HCT116 (cell line): ENCODE measurements around the gene CFAP61. TPM values are rescaled to one million over a fixed set of nuclear protein-coding genes. Genes with fewer than 3 reads are reported as not detected.

Experiments used
- ATAC-seq: fragments of 200-7000 bp; cut with Tn5 transposase; 2 replicates; pipeline ENCODE4 v1.9.1; 2020; ENCODE audit warnings: mild to moderate bottlenecking, moderate library complexity
- BruUV-seq: library from RNA; stranded (reverse); fragments of 400-500 nt; replicated peaks from 2 replicates; lab custom pipeline; 2021; lab: Mats Ljungman, UMichigan
- CTCF ChIA-PET: fragments of 300-600 bp; sonication (Branson Sonifier 250); formaldehyde crosslinking; loops from one replicate; lab custom pipeline; 2021; ENCODE audit warnings: antibody characterized with exemption; lab: Charles Lee
- POLR2A ChIA-PET: fragments of 300-600, 350-600 bp; sonication (Branson Sonifier 250); formaldehyde crosslinking; loops from one replicate; lab custom pipeline; 2021; ENCODE audit warnings: antibody characterized with exemption; lab: Charles Lee
- RAD21 ChIA-PET, 2 experiments: fragments of 300-600 bp; sonication (Branson Sonifier 250); formaldehyde crosslinking; loops; one replicate each; lab custom pipeline; 2023; ENCODE audit warnings: low total read pairs in 2 of 2; ENCODE audit not compliant: uncharacterized antibody in 2 of 2, unreplicated experiment in 2 of 2, low non-redundant PET in 1 of 2; lab: Charles Lee
- DNase-seq: peaks from one replicate; pipeline ENCODE4 v3.0.0-alpha.2; 2010; ENCODE audit warnings: low read depth, low spot score
- H2AFZ ChIP-seq: fragments of 200-600 bp; shearing (Covaris generic), sonication (generic); 2 replicates; pipeline ENCODE4 v1.6.1; 2017; ENCODE audit warnings: low read depth, mixed run types, mixed read lengths, antibody characterized with exemption, low read length; ENCODE audit not compliant: poor library complexity, severe bottlenecking
- H3K27ac ChIP-seq: 2 replicates; pipeline ENCODE4 v1.5.1; 2012; ENCODE audit warnings: low read depth, low read length
- H3K27me3 ChIP-seq: fragments of 200-600 bp; sonication (generic); 2 replicates; pipeline ENCODE4 v1.6.1; 2016; ENCODE audit warnings: mixed run types, low read length, mixed read lengths; ENCODE audit not compliant: insufficient read depth
- H3K36me3 ChIP-seq, 2 experiments: fragments of 200-500 bp in 1 of 2; fragments of 200-600 bp in 1 of 2; sonication (Bioruptor generic) in 1 of 2; sonication (generic) in 1 of 2; 2 replicates each; pipeline versions ENCODE4 v1.5.1 to v1.6.1; 2014 to 2016; ENCODE audit warnings: low read length in 2 of 2, inconsistent platforms in 1 of 2, mixed read lengths in 1 of 2, mixed run types in 1 of 2; ENCODE audit not compliant: insufficient read depth in 2 of 2, control insufficient read depth in 1 of 2
- H3K4me1 ChIP-seq, 2 experiments: fragments of 200-600 bp in 1 of 2; sonication (generic) in 1 of 2; 2 replicates each; pipeline versions ENCODE4 v1.5.1 to v1.6.1; 2012 to 2017; ENCODE audit warnings: low read length in 2 of 2, inconsistent platforms in 1 of 2, mild to moderate bottlenecking in 1 of 2, mixed read lengths in 1 of 2, mixed run types in 1 of 2, moderate library complexity in 1 of 2; ENCODE audit not compliant: insufficient read depth in 2 of 2, control insufficient read depth in 1 of 2
- H3K4me2 ChIP-seq: fragments of 200-600 bp; sonication (generic); 2 replicates; pipeline ENCODE4 v1.6.1; 2017; ENCODE audit warnings: mixed run types, low read length, mixed read lengths
- H3K4me3 ChIP-seq, 2 experiments: fragments of 200-600 bp in 1 of 2; sonication (generic) in 1 of 2; replicated peaks in 1 of 2; 2 replicates each; pipeline ENCODE4 v1.5.1; 2011 to 2016; ENCODE audit warnings: low read length in 2 of 2, control low read depth in 1 of 2, low read depth in 1 of 2, mild to moderate bottlenecking in 1 of 2, mixed read lengths in 1 of 2, mixed run types in 1 of 2
- H3K79me2 ChIP-seq: fragments of 200-600 bp; sonication (generic); 2 replicates; pipeline ENCODE4 v1.6.1; 2017; ENCODE audit warnings: mild to moderate bottlenecking, mixed run types, low read length, moderate library complexity, mixed read lengths; ENCODE audit not compliant: insufficient read depth
- H3K9ac ChIP-seq: fragments of 200-600 bp; sonication (generic); 2 replicates; pipeline ENCODE4 v1.6.1; 2016; ENCODE audit warnings: low read length, mixed read lengths
- H3K9me2 ChIP-seq: fragments of 200-600 bp; sonication (generic), shearing (Covaris generic); 2 replicates; pipeline ENCODE4 v1.6.1; 2017; ENCODE audit warnings: mixed run types, mild to moderate bottlenecking, moderate library complexity; ENCODE audit not compliant: insufficient read depth
- H3K9me3 ChIP-seq, 2 experiments: fragments of 200-500 bp in 1 of 2; fragments of 200-600 bp in 1 of 2; sonication (Bioruptor generic) in 1 of 2; sonication (generic) in 1 of 2; 2 replicates each; pipeline ENCODE4 v1.6.1; 2014 to 2017; ENCODE audit warnings: low read length in 2 of 2, mixed read lengths in 2 of 2, inconsistent platforms in 1 of 2, low read depth in 1 of 2, mild to moderate bottlenecking in 1 of 2, mixed run types in 1 of 2, moderate library complexity in 1 of 2; ENCODE audit not compliant: control insufficient read depth in 1 of 2, insufficient read depth in 1 of 2
- H4K20me1 ChIP-seq: fragments of 200-600 bp; sonication (generic), shearing (Covaris generic); 2 replicates; pipeline ENCODE4 v1.6.1; 2017; ENCODE audit warnings: mixed run types, mild to moderate bottlenecking, moderate library complexity; ENCODE audit not compliant: insufficient read depth
- CBX3 ChIP-seq: IDR thresholded peaks from 2 replicates; pipeline ENCODE4 v1.6.1; 2012; ENCODE audit warnings: low read depth
- CEBPB ChIP-seq: IDR thresholded peaks from 2 replicates; pipeline ENCODE4 v1.6.1; 2012; ENCODE audit warnings: low read depth
- ELF1 ChIP-seq: IDR thresholded peaks from 2 replicates; pipeline ENCODE4 v1.6.1; 2012; ENCODE audit warnings: low read depth, borderline replicate concordance
- EZH2 ChIP-seq: fragments of 200-600 bp; sonication (generic); IDR thresholded peaks from 2 replicates; pipeline ENCODE4 v1.6.1; 2017; ENCODE audit warnings: antibody characterized with exemption, mixed run types
- FOSL1 ChIP-seq: IDR thresholded peaks from 2 replicates; pipeline ENCODE4 v1.6.1; 2012; ENCODE audit warnings: low read depth
- JUND ChIP-seq: IDR thresholded peaks from 2 replicates; pipeline ENCODE4 v1.6.1; 2012
- POLR2A ChIP-seq: IDR thresholded peaks from 2 replicates; pipeline ENCODE4 v1.7.0; 2011; ENCODE audit warnings: borderline replicate concordance; ENCODE audit not compliant: insufficient read depth, insufficient read length; ENCODE audit errors: extremely low read depth
- SIN3A ChIP-seq: IDR thresholded peaks from 2 replicates; pipeline ENCODE4 v1.6.1; 2012; ENCODE audit warnings: low read depth
- SP1 ChIP-seq: IDR thresholded peaks from 2 replicates; pipeline ENCODE4 v1.6.1; 2012; ENCODE audit warnings: low read depth
- SRF ChIP-seq: IDR thresholded peaks from 2 replicates; pipeline ENCODE4 v1.6.1; 2012; ENCODE audit warnings: low read depth
- TCF7L2 ChIP-seq: IDR thresholded peaks from 2 replicates; pipeline ENCODE4 v1.7.0; 2011; ENCODE audit warnings: borderline replicate concordance, inconsistent platforms; ENCODE audit not compliant: insufficient read depth, insufficient read length; ENCODE audit errors: extremely low read depth
- ZFX ChIP-seq: fragments of 450-650 bp; IDR thresholded peaks from 2 replicates; pipeline ENCODE4 v1.6.1; 2017
- intact Hi-C: fragments of 100-400 bp; cut with micrococcal nuclease; formaldehyde crosslinking; loops from 2 replicates; pipeline ENCODE4 v1.10.0; 2022
- total RNA-seq: library from RNA; stranded (reverse); gene quantifications from one replicate; pipeline ENCODE4 v1.2.1, GENCODE V29; 2021; ENCODE audit not compliant: unreplicated experiment
- TF ChIP-seq, protein P1 (sequence below), 3 experiments: fragments of 200-600 bp in 1 of 3; sonication (generic) in 1 of 3; IDR thresholded peaks in 2 of 3; conservative IDR thresholded peaks in 1 of 3; 2 replicates each; pipeline ENCODE4 v1.5.1; 2012 to 2017; ENCODE audit warnings: low read depth in 2 of 3, low read length in 2 of 3, antibody characterized with exemption in 1 of 3, borderline replicate concordance in 1 of 3, control low read depth in 1 of 3, mild to moderate bottlenecking in 1 of 3, mixed read lengths in 1 of 3, mixed run types in 1 of 3, moderate library complexity in 1 of 3; ENCODE audit not compliant: insufficient read depth in 1 of 3
- TF ChIP-seq, protein P2 (sequence below): IDR thresholded peaks from 2 replicates; pipeline ENCODE4 v1.6.1; 2012
- TF ChIP-seq, protein P3 (sequence below): IDR thresholded peaks from 2 replicates; pipeline ENCODE4 v1.6.1; 2012; ENCODE audit warnings: low read depth
- TF ChIP-seq, protein P4 (sequence below): IDR thresholded peaks from 2 replicates; pipeline ENCODE4 v1.6.1; 2011; ENCODE audit warnings: mild to moderate bottlenecking, low read length, moderate library complexity; ENCODE audit not compliant: insufficient replicate concordance; ENCODE audit errors: extremely low read depth

The CFAP61 gene
- total RNA-seq, 1 experiment from 2014 or later = 1.7 TPM

DNA sequence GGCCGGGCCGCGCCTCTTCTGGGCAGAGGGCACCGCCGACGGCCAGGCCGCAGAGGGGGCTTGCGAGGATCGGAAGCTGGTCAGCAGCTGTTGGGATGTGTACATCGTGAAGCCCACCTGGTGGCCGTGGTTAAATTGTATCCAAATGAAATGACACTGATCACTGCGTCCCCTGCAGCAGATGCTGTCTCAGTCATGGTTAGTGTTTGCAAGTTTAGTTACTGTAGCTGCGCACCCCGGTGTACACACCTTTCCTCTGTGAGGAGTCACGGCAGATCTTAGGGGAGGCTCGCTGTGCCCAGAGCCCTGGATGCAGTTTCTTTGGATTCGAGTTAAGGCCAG is 34.5 kb upstream of the CFAP61 start:
- no TSS peak for BruUV-seq
- ATAC-seq (no peak; the same call in 1 of the 2 replicates), DNase-seq (no peak)
- intact Hi-C loops = loop anchor here (5.0 kb wide), 1 partner anchor 231 kb away; no protein-coding TSS in a partner anchor
- Histone ChIP-seq H3K27ac (peak overlapping the region; percentile 77), H3K79me2 (peaks cover 57% of the 10 kb centered on the region), H3K9me2 (no peaks in the 10 kb centered on the region), H4K20me1 (peaks cover 8% of the 10 kb centered on the region; the same call in 1 of the 2 replicates), H3K4me1 (peaks cover 22 to 30% of the 10 kb centered on the region in 2 experiments), H3K27me3 (no peaks in the 10 kb centered on the region), H3K9ac (peak overlapping the region; percentile 92), H3K4me3 (peak overlapping the region; percentile 89 to 98), H3K36me3 (peaks cover 4% of the 10 kb centered on the region in 2 experiments; a peak in 3 of 4 replicates), H3K9me3 (no peaks in the 10 kb centered on the region), H2AFZ (no peak overlapping the region), H3K4me2 (peak overlapping the region; percentile 87)
- TF ChIP-seq TCF7L2 (no peak), JUND (no peak), CEBPB (no peak), SIN3A (no peak), FOSL1 (no peak), ELF1 (no peak), POLR2A (no peak), ZFX (no peak; the same call in 1 of the 2 replicates), SP1 (no peak), CBX3 (no peak), EZH2 (no peak), SRF (no peak)
- TF ChIP-seq, protein P1, sequence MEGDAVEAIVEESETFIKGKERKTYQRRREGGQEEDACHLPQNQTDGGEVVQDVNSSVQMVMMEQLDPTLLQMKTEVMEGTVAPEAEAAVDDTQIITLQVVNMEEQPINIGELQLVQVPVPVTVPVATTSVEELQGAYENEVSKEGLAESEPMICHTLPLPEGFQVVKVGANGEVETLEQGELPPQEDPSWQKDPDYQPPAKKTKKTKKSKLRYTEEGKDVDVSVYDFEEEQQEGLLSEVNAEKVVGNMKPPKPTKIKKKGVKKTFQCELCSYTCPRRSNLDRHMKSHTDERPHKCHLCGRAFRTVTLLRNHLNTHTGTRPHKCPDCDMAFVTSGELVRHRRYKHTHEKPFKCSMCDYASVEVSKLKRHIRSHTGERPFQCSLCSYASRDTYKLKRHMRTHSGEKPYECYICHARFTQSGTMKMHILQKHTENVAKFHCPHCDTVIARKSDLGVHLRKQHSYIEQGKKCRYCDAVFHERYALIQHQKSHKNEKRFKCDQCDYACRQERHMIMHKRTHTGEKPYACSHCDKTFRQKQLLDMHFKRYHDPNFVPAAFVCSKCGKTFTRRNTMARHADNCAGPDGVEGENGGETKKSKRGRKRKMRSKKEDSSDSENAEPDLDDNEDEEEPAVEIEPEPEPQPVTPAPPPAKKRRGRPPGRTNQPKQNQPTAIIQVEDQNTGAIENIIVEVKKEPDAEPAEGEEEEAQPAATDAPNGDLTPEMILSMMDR (IDR thresholded peaks at IDR 0.05 in 2 of 3, conservative IDR thresholded peaks at IDR 0.05 in 1 of 3; ENCODE audit: borderline replicate concordance in 1 of 3, insufficient read depth in 1 of 3, low read depth in 2 of 3, low read length in 2 of 3) = no peak
- TF ChIP-seq, protein P2, sequence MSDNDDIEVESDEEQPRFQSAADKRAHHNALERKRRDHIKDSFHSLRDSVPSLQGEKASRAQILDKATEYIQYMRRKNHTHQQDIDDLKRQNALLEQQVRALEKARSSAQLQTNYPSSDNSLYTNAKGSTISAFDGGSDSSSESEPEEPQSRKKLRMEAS = no peak
- TF ChIP-seq, protein P3, sequence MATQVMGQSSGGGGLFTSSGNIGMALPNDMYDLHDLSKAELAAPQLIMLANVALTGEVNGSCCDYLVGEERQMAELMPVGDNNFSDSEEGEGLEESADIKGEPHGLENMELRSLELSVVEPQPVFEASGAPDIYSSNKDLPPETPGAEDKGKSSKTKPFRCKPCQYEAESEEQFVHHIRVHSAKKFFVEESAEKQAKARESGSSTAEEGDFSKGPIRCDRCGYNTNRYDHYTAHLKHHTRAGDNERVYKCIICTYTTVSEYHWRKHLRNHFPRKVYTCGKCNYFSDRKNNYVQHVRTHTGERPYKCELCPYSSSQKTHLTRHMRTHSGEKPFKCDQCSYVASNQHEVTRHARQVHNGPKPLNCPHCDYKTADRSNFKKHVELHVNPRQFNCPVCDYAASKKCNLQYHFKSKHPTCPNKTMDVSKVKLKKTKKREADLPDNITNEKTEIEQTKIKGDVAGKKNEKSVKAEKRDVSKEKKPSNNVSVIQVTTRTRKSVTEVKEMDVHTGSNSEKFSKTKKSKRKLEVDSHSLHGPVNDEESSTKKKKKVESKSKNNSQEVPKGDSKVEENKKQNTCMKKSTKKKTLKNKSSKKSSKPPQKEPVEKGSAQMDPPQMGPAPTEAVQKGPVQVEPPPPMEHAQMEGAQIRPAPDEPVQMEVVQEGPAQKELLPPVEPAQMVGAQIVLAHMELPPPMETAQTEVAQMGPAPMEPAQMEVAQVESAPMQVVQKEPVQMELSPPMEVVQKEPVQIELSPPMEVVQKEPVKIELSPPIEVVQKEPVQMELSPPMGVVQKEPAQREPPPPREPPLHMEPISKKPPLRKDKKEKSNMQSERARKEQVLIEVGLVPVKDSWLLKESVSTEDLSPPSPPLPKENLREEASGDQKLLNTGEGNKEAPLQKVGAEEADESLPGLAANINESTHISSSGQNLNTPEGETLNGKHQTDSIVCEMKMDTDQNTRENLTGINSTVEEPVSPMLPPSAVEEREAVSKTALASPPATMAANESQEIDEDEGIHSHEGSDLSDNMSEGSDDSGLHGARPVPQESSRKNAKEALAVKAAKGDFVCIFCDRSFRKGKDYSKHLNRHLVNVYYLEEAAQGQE = no peak
- TF ChIP-seq, protein P4, sequence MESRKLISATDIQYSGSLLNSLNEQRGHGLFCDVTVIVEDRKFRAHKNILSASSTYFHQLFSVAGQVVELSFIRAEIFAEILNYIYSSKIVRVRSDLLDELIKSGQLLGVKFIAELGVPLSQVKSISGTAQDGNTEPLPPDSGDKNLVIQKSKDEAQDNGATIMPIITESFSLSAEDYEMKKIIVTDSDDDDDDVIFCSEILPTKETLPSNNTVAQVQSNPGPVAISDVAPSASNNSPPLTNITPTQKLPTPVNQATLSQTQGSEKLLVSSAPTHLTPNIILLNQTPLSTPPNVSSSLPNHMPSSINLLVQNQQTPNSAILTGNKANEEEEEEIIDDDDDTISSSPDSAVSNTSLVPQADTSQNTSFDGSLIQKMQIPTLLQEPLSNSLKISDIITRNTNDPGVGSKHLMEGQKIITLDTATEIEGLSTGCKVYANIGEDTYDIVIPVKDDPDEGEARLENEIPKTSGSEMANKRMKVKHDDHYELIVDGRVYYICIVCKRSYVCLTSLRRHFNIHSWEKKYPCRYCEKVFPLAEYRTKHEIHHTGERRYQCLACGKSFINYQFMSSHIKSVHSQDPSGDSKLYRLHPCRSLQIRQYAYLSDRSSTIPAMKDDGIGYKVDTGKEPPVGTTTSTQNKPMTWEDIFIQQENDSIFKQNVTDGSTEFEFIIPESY = no peak
- ChIA-PET RAD21 (no interaction called here), POLR2A (no interaction called here), CTCF (interaction anchor here (1.4 kb wide), 1 partner anchor 15 kb away, joined by 3 read pairs; no protein-coding TSS in a partner anchor)
